NCI-H2227 (cell line): ENCODE results near the gene NME3.
"Not testable (repeated sequence)": the region's sequence is repeated elsewhere in the genome, so short reads cannot be mapped to it uniquely, and the experiment has no call there.

ENCODE experiments used
- DNase-seq: peaks from one replicate; lab custom pipeline; 2025; ENCODE audit not compliant: unreplicated experiment; lab: John Stamatoyannopoulos, UW

The NME3 gene

GRCh38 chr16:1754204-1754603 lies 17.1 kb downstream of the NME3 start:
- DNase-seq, result no peak

- no peak for DNase-seq
Observed at GRCh38 chr16:1752853-1753252, 18.5 kb downstream of the NME3 start.

GRCh38 chr16:1751946-1752345 lies 19.4 kb downstream of the NME3 start:
- no peak for DNase-seq

- DNase-seq, result no peak
Observed at GRCh38 chr16:1749152-1750117, 21.9 kb downstream of the NME3 start.

- no peak for DNase-seq
Observed at GRCh38 chr16:1747934-1748333, 23.4 kb downstream of the NME3 start.

GRCh38 chr16:1746693-1747195 lies 24.6 kb downstream of the NME3 start:
- no peak for DNase-seq

GRCh38 chr16:1745900-1746692 lies 25.2 kb downstream of the NME3 start:
- no peak for DNase-seq

- no peak for DNase-seq
Observed at GRCh38 chr16:1745181-1745899, 26.0 kb downstream of the NME3 start.

- no peak for DNase-seq
Observed at GRCh38 chr16:1744338-1744840, 27.0 kb downstream of the NME3 start.

GRCh38 chr16:1743376-1744337 lies 27.7 kb downstream of the NME3 start:
- DNase-seq, result no peak

GRCh38 chr16:1741553-1742165 lies 29.7 kb downstream of the NME3 start:
- no peak for DNase-seq

- DNase-seq, result no peak
Observed at GRCh38 chr16:1740781-1741490, 30.4 kb downstream of the NME3 start.

GRCh38 chr16:1740234-1740633 lies 31.1 kb downstream of the NME3 start:
- no peak for DNase-seq

GRCh38 chr16:1734816-1735215 lies 36.5 kb downstream of the NME3 start:
- no peak for DNase-seq

- DNase-seq, result no peak
Observed at GRCh38 chr16:1734123-1734522, 37.2 kb downstream of the NME3 start.

GRCh38 chr16:1732551-1732987 lies 38.8 kb downstream of the NME3 start:
- not testable (repeated sequence) for DNase-seq

- no peak for DNase-seq
Observed at GRCh38 chr16:1732071-1732470, 39.3 kb downstream of the NME3 start.

GRCh38 chr16:1731603-1732002 lies 39.7 kb downstream of the NME3 start:
- no peak for DNase-seq

GRCh38 chr16:1731073-1731472 lies 40.3 kb downstream of the NME3 start:
- DNase-seq, result no peak
